Measurements from ENCODE around the gene IGSF8. TPM values are rescaled to one million over a fixed set of nuclear protein-coding genes. Genes with fewer than 3 reads are reported as not detected.
"Not testable (repeated sequence)": the region's sequence is repeated elsewhere in the genome, so short reads cannot be mapped to it uniquely, and the experiment has no call there.

The IGSF8 gene
- total RNA-seq, 4 donors from 2014 or later = 24.3 to 36.5 (median 28.2) TPM

DNA sequence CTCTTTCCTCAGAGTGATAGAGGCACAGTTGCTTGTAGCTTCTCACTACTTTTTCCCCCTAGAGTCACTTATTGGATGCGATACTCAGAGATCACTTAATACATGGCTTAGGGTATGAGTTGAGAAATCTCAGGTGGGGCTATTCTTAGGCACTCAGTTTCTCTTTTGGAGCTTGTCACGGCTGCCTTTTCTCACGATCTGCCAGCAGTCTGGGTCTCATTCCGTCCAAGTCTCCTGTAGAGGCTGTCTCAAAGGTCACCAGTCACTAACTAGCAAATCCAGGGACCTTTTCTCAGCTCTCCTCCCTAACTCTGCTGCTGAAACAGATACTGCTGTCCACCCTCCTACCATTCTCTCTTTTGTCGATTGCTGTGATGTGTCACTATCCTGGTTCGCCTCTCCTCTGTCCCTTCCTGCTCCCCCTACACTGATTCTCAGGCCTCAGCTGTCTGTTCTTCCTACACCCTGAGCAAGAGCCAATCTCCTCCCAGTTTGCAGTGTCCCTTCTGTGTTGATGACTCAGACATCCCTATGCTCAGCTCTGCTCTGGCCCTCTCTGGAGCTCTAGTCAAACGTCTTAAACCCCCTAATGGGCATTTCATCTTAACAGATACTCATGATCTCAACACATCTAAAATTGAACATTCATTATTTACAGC, 29.6 kb upstream of the IGSF8 start:
- no peaks in the 10 kb centered on the region for H3K27me3 ChIP-seq
- no peak for DNase-seq
- no peaks in the 10 kb centered on the region for H3K36me3 ChIP-seq
- peaks cover 0 to 13% of the 10 kb centered on the region in 2 donors for H3K4me1 ChIP-seq
- H3K4me3 ChIP-seq (replicated peaks in 1 of 3) = no peak overlapping the region
- TF ChIP-seq, protein P1, sequence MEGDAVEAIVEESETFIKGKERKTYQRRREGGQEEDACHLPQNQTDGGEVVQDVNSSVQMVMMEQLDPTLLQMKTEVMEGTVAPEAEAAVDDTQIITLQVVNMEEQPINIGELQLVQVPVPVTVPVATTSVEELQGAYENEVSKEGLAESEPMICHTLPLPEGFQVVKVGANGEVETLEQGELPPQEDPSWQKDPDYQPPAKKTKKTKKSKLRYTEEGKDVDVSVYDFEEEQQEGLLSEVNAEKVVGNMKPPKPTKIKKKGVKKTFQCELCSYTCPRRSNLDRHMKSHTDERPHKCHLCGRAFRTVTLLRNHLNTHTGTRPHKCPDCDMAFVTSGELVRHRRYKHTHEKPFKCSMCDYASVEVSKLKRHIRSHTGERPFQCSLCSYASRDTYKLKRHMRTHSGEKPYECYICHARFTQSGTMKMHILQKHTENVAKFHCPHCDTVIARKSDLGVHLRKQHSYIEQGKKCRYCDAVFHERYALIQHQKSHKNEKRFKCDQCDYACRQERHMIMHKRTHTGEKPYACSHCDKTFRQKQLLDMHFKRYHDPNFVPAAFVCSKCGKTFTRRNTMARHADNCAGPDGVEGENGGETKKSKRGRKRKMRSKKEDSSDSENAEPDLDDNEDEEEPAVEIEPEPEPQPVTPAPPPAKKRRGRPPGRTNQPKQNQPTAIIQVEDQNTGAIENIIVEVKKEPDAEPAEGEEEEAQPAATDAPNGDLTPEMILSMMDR (IDR thresholded peaks at IDR 0.05) = no peak
- TF ChIP-seq POLR2A (IDR thresholded peaks at IDR 0.05) = no peak
- H3K9me3 ChIP-seq = no peaks in the 10 kb centered on the region
- 62 to 81% methylated on average over 7 of the region's 7 CpGs for WGBS, 2 donors
- H3K27ac ChIP-seq = no peak overlapping the region
- intact Hi-C loops (cut with DNase I) = no loop called here

DNA sequence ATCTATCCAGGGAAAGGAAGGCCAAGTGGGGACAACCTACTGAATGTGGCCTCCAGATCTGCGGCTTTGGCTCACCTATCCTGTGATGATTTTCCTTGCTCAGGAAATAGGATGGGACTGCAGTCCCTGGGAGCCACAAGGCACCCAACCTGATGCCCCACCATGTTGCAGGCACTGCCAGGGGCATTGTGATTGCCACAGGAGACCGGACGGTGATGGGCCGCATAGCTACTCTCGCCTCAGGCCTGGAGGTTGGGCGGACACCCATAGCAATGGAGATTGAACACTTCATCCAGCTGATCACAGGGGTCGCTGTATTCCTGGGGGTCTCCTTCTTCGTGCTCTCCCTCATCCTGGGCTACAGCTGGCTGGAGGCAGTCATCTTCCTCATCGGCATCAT, 29.0 kb upstream of the IGSF8 start:
- no peak overlapping the region for H3K27ac ChIP-seq
- peaks cover 0 to 13% of the 10 kb centered on the region in 2 donors for H3K4me1 ChIP-seq
- 95 to 98% methylated on average over 9 of the region's 9 CpGs for WGBS, 2 donors
- TF ChIP-seq, protein P1 (IDR thresholded peaks at IDR 0.05) = no peak
- no peak for TF ChIP-seq POLR2A (IDR thresholded peaks at IDR 0.05)
- H3K9me3 ChIP-seq = no peaks in the 10 kb centered on the region
- H3K36me3 ChIP-seq = no peaks in the 10 kb centered on the region
- intact Hi-C loops (cut with DNase I) = no loop called here
- DNase-seq = no peak
- no peak overlapping the region for H3K4me3 ChIP-seq (replicated peaks in 1 of 3)
- H3K27me3 ChIP-seq = no peaks in the 10 kb centered on the region

DNA sequence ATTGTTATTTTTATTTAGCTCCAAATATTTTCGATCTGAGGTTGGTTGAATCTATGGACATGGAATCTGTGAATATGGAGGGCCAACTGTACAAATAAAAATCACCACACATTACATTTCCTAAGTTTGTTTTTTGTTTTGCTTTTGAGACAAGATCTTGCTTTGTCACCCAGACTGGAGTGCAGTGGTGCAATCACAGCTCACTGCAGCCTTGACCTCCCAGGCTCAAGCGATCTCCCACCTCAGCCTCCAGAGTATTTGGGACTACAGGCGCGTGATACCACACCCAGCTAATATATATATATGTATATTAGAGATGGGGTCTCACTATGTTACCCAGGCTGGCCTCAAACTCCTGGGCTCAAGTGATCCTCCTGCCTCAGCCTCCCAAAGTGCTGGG, 27.9 kb upstream of the IGSF8 start:
- peaks cover 0 to 13% of the 10 kb centered on the region in 2 donors for H3K4me1 ChIP-seq
- H3K36me3 ChIP-seq; H3K27me3 ChIP-seq; DNase-seq; H3K27ac ChIP-seq; H3K9me3 ChIP-seq; H3K4me3 ChIP-seq (replicated peaks in 1 of 3); intact Hi-C loops (cut with DNase I): not testable (repeated sequence)
- WGBS, 2 donors = 71 to 72% methylated on average over 4 of the region's 4 CpGs

DNA sequence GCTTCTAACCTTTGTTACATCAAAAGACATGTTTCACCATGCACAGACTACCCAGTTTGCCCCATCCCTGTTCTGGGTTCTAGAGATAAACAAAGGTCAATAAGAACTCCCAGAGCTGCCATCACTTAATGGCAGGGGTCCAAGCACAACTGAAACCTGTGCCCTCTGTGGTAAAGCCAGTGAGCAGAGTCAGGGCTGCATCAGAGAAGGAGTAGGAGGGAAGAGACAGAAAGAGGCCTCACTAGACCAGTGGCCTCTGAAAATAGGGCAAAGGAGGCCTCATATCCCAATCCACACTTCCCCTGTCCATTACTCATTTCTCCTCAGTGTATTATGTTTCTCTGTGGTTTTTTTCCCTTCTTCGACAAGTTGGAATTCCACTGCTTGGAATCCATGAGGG, 27.3 kb upstream of the IGSF8 start:
- H3K4me3 ChIP-seq (replicated peaks in 1 of 3) = no peak overlapping the region
- peaks cover 0 to 13% of the 10 kb centered on the region in 2 donors for H3K4me1 ChIP-seq
- intact Hi-C loops (cut with DNase I) = no loop called here
- H3K27ac ChIP-seq = no peak overlapping the region
- no peak for DNase-seq
- H3K36me3 ChIP-seq = no peaks in the 10 kb centered on the region
- H3K27me3 ChIP-seq = no peaks in the 10 kb centered on the region
- no peaks in the 10 kb centered on the region for H3K9me3 ChIP-seq
- WGBS, 2 donors = 75 to 76% methylated on average over 1 of the region's 1 CpG
- TF ChIP-seq POLR2A (IDR thresholded peaks at IDR 0.05) = no peak
- TF ChIP-seq, protein P1 (IDR thresholded peaks at IDR 0.05) = no peak

DNA sequence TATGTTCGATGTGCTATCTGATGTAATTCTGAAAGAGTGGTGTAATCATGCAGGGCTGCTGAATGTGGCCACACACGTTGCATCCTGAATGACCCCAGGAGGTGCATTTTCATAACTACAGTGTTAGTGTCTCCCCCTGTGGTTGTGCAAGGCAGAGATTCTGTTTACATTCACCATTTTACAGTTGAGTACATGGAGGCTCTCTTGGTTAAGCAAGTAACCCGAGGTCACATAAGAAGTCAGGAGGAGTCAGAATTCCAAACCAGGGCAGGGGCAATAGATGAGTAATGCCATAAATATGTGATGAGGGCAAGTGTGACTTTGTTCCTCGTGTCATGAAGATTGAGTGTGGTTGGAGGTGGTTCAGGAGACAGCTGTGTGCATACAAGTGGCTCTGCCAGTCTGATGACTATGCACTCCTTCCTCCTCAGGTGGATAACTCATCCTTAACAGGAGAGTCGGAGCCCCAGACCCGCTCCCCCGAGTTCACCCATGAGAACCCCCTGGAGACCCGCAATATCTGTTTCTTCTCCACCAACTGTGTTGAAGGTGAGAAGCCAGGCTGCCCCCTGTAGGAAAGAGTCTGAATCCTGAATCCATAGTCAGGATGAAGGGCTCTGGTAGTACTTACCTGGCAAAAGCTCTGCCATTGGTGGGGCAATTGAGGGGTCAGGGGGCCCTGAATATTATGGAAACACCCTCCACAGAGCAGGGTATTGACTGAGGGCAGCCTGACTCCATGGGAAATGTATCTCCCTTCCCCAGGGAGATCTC, 26.5 kb upstream of the IGSF8 start:
- 64 to 76% methylated on average over 8 of the region's 8 CpGs for WGBS, 2 donors
- no peak overlapping the region for H3K4me3 ChIP-seq (replicated peaks in 1 of 3)
- no peak overlapping the region for H3K27ac ChIP-seq

More for the DNA sequence above, 26.5 kb upstream of the IGSF8 start:
- no peak for DNase-seq
- H3K27me3 ChIP-seq = no peaks in the 10 kb centered on the region
- no peaks in the 10 kb centered on the region for H3K36me3 ChIP-seq
- peaks cover 0 to 13% of the 10 kb centered on the region in 2 donors for H3K4me1 ChIP-seq
- TF ChIP-seq, protein P1 (IDR thresholded peaks at IDR 0.05) = no peak
- no peak for TF ChIP-seq POLR2A (IDR thresholded peaks at IDR 0.05)
- no peaks in the 10 kb centered on the region for H3K9me3 ChIP-seq
- intact Hi-C loops (cut with DNase I) = no loop called here

Measured in thyroid gland (tissue), 4 donors.